22Rv1 (cell line): ENCODE data around the gene C1GALT1.

Experiments
- CTCF ChIP-seq: fragments of 450-650 bp; IDR thresholded peaks from 2 replicates; pipeline ENCODE4 v1.5.1; 2017; ENCODE audit warnings: mild to moderate bottlenecking
- ZFX ChIP-seq: fragments of 450-650 bp; IDR thresholded peaks from 2 replicates; pipeline ENCODE4 v1.6.1; 2017; ENCODE audit warnings: antibody characterized with exemption, borderline replicate concordance

- no peak for TF ChIP-seq CTCF
- TF ChIP-seq ZFX = no peak
These were observed 74.5 kb downstream of the C1GALT1 start for GRCh38 chr7:7256731-7257274.
